Measurements from ENCODE around the gene GLI1. TPM values are rescaled to one million over a fixed set of nuclear protein-coding genes. Genes with fewer than 3 reads are reported as not detected.

GLI1 gene
- total RNA-seq, 4 donors from 2014 or later = 0.67 to 2.1 (median 1.3) TPM

DNA sequence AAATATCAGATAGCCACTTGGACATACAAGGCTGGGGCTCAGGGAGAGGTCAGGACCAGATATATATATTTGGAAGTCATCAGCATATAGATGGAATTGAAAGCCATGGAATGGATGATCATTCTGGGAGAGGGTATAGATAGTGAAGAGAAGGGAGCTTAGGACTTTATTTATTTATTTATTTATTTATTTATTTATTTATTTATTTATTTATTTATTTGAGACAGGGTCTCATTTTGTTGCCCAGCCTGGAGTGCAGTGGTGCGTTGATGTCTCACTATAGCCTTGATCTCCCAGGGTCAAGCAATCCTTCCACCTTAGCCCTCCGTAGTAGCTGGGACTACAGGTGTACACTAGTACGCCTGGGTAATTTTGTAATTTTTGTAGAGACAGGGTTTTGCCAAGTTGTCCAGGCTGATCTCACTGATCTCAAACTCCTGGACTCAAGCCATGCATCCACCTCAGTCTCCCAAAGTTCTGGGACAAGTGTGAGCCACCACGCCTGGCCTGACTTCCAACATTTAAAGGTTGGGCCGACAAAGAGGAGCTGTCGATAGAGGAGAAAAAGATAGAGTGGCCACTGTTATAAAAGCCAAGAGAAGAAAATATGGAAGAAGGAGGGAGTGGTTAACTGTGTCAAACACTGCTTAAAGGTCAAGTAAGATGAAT lies 13.2 kb upstream of the GLI1 start:
- H3K36me3 ChIP-seq = no peaks in the 10 kb centered on the region
- H3K4me3 ChIP-seq = no peak overlapping the region
- H3K4me1 ChIP-seq = no peaks in the 10 kb centered on the region
- DNase-seq = no peak
- H3K27me3 ChIP-seq = no peaks in the 10 kb centered on the region
- H3K9me3 ChIP-seq = no peaks in the 10 kb centered on the region
- H3K27ac ChIP-seq = no peak overlapping the region
- TF ChIP-seq, protein P1, sequence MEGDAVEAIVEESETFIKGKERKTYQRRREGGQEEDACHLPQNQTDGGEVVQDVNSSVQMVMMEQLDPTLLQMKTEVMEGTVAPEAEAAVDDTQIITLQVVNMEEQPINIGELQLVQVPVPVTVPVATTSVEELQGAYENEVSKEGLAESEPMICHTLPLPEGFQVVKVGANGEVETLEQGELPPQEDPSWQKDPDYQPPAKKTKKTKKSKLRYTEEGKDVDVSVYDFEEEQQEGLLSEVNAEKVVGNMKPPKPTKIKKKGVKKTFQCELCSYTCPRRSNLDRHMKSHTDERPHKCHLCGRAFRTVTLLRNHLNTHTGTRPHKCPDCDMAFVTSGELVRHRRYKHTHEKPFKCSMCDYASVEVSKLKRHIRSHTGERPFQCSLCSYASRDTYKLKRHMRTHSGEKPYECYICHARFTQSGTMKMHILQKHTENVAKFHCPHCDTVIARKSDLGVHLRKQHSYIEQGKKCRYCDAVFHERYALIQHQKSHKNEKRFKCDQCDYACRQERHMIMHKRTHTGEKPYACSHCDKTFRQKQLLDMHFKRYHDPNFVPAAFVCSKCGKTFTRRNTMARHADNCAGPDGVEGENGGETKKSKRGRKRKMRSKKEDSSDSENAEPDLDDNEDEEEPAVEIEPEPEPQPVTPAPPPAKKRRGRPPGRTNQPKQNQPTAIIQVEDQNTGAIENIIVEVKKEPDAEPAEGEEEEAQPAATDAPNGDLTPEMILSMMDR (IDR thresholded peaks at IDR 0.05) = no peak
- TF ChIP-seq POLR2A (IDR thresholded peaks at IDR 0.05) = no peak

DNA sequence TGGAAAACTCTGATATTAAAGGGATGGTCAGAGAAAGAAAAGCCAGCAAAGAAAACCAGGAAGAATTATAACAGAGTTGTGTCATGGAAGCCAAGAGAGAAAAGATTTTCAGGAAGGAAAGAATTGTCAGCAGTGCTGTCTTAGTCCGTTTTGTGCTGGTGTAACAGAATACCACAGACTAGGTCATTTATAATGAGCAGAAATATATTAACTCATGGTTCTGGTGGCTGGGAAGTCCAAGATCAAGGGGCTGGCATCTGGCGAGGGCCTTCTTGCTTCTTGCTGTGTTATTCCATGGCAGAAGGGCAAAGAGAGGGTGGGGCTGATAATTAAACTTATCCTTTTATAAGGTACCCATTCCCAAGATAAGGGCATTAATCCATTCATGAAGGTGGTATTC lies 10.9 kb upstream of the GLI1 start:
- Histone ChIP-seq H3K27ac (no peak overlapping the region), H3K9me3 (no peaks in the 10 kb centered on the region), H3K36me3 (no peaks in the 10 kb centered on the region), H3K27me3 (no peaks in the 10 kb centered on the region), H3K4me1 (no peaks in the 10 kb centered on the region), H3K4me3 (no peak overlapping the region)
- DNase-seq = no peak
- TF ChIP-seq, protein P1 (IDR thresholded peaks at IDR 0.05) = no peak
- TF ChIP-seq POLR2A (IDR thresholded peaks at IDR 0.05) = no peak

DNA sequence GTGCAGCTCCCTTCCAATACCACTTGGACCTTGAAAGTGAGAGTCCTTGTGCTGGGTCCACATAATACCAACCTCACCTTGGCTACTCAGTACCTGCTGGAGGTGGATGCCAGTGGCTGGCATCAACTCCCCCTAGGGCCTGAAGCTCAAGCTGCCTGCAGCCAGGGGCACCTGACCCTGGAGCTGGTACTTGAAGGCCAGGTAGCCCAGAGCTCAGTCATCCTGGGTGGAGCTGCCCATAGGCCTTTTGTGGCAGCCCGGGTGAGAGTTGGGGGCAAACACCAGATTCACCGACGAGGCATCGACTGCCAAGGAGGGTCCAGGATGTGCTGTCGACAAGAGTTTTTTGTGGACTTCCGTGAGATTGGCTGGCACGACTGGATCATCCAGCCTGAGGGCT lies 10.2 kb upstream of the GLI1 start:
- no peak for TF ChIP-seq POLR2A (IDR thresholded peaks at IDR 0.05)
- TF ChIP-seq, protein P1 (IDR thresholded peaks at IDR 0.05) = no peak
- H3K4me1 ChIP-seq = peaks cover 0 to 2% (median 0%) of the 10 kb centered on the region in 4 donors

DNA sequence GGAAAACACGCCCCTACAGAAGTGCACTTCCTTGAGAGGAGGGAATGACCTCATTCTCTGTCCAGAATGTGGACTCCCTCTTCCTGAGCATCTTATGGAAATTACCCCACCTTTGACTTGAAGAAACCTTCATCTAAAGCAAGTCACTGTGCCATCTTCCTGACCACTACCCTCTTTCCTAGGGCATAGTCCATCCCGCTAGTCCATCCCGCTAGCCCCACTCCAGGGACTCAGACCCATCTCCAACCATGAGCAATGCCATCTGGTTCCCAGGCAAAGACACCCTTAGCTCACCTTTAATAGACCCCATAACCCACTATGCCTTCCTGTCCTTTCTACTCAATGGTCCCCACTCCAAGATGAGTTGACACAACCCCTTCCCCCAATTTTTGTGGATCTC lies 9.5 kb upstream of the GLI1 start:
- no peak overlapping the region for H3K27ac ChIP-seq
- no peak overlapping the region for H3K4me3 ChIP-seq
- H3K4me1 ChIP-seq = peaks cover 0 to 8% (median 0%) of the 10 kb centered on the region in 4 donors
- H3K9me3 ChIP-seq = no peaks in the 10 kb centered on the region
- no peaks in the 10 kb centered on the region for H3K36me3 ChIP-seq
- H3K27me3 ChIP-seq = no peaks in the 10 kb centered on the region
- no peak for DNase-seq
- no peak for TF ChIP-seq POLR2A (IDR thresholded peaks at IDR 0.05)
- TF ChIP-seq, protein P1 (IDR thresholded peaks at IDR 0.05) = no peak

More for the DNA sequence above, 10.2 kb upstream of the GLI1 start:
- Histone ChIP-seq H3K36me3 (no peaks in the 10 kb centered on the region), H3K27ac (no peak overlapping the region), H3K9me3 (no peaks in the 10 kb centered on the region), H3K4me3 (no peak overlapping the region), H3K27me3 (no peaks in the 10 kb centered on the region)
- no peak for DNase-seq

DNA sequence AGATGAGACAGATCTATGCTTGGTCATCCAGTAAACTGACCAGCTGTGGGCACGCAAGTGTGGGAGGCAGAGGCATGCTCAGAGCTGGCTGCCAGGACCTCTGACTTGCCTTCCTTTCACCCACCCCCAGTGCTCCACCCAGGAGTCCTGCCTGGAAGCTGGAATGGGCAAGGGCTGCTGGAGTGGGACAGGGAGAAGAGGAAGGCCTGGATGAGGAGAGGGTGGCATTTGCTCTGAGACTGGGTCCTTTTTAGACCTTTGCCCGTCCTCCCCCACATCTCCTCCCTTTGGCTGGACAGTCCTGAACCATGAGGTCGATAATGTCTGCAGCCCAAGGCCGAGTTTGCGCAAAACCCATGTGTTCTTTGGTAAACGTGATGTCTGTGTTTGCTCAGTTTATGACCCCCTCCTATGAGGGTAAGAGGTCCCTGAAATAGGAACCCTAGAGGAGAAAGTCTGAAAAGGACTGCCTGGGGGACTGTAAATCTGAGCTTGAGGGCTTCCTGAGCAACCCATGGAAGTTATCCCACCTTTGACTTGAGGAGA lies 8.3 kb upstream of the GLI1 start:
- no peak for DNase-seq
- no peak for TF ChIP-seq POLR2A (IDR thresholded peaks at IDR 0.05)
- TF ChIP-seq, protein P1 (IDR thresholded peaks at IDR 0.05) = no peak
- Histone ChIP-seq H3K4me1 (peaks cover 0 to 17% (median 0%) of the 10 kb centered on the region in 4 donors), H3K36me3 (no peaks in the 10 kb centered on the region), H3K4me3 (no peak overlapping the region), H3K9me3 (no peaks in the 10 kb centered on the region), H3K27me3 (no peaks in the 10 kb centered on the region), H3K27ac (no peak overlapping the region)

Measured in Peyer's patch (tissue), 4 donors.